ENCODE measurements around the gene UBE2QL1. TPM values are rescaled to one million over a fixed set of nuclear protein-coding genes. Genes with fewer than 3 reads are reported as not detected.

Gene UBE2QL1
- total and polyA plus RNA-seq, 4 donors = 0.43 to 3.3 (median 1.2) TPM

DNA sequence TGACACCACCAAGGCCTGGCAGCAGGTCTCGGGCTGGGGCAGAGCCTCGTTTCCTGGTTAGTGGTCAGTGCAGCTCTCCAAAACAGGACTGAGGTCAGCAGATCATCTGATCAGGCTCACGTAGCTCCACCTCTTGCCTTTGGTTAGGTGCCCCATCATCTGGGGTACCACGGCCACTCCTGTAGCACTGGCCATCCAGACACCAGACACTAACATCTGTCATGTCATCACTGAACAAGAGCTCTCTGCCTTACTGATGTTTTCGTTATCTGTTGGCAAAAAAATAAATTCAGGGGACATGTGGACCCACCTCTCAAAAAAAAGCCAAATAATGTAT is 40.4 kb upstream of the UBE2QL1 start:
- DNase-seq (no peak), ATAC-seq (ENCODE audit: low FRiP score) (no peak)
- 85 to 87% methylated on average over 5 of the region's 5 CpGs for WGBS, 2 donors
- Histone ChIP-seq H3K9me3 (ENCODE audit: control insufficient read depth, low read length) (no peaks in the 10 kb centered on the region), H3K4me3 (ENCODE audit: low read length in 2 of 2) (no peak overlapping the region), H3K27ac (ENCODE audit: low read depth in 1 of 2, low read length in 2 of 2) (no peak overlapping the region), H3K4me1 (ENCODE audit: control insufficient read depth in 1 of 2, insufficient read depth in 2 of 2, low read length in 2 of 2) (no peaks in the 10 kb centered on the region), H3K27me3 (ENCODE audit: control insufficient read depth in 1 of 2, insufficient read depth in 2 of 2, low read length in 1 of 2) (no peaks in the 10 kb centered on the region), H3K36me3 (ENCODE audit: control insufficient read depth in 1 of 2, insufficient read depth in 2 of 2, low read length in 1 of 2) (no peaks in the 10 kb centered on the region)
- intact Hi-C loops (cut with DNase I) = no loop called here

DNA sequence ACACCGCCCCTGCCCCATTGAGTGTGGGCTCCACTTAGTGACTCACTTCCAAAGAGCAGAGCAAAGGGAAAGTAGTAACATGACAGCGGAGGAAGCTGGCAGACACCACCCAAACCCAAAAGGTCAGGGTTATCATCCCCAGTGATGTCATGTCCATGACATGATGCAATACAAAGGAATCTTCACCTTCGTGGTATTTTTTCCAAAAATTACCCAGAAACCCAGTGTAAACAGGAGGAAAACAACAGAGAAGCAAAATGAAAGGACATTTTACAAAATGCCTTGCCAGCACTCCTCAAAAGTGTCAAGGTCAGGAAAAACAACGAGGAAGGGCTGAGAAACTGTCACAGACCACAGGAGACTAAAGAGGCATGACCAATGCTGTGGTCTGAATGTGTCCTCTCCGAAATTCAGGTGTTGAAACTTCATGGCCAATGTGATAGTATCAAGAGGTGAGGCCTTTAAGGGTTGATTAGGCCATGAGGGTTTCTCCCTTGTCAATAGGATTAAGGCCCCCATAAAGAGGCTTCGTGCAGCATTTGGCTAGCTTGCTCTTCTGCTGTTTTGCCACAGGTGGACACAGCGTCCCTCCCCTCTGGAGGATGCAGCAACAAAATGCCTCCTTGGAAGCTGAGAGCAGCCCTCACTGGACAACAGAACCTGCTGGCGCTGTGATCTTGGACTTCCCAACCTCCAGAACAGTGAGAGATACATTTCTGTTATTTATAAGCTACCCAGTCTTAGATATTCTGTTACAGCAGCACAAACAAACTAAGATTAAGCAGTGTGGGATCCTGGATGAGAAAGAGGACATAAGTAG is 39.8 kb upstream of the UBE2QL1 start:
- H3K4me1 ChIP-seq (ENCODE audit: control insufficient read depth in 1 of 2, insufficient read depth in 2 of 2, low read length in 2 of 2) = no peaks in the 10 kb centered on the region
- H3K27me3 ChIP-seq (ENCODE audit: control insufficient read depth in 1 of 2, insufficient read depth in 2 of 2, low read length in 1 of 2) = no peaks in the 10 kb centered on the region
- 89 to 95% methylated on average over 8 of the region's 8 CpGs for WGBS, 2 donors
- intact Hi-C loops (cut with DNase I) = no loop called here
- no peak for DNase-seq
- ATAC-seq (ENCODE audit: low FRiP score) = no peak
- no peaks in the 10 kb centered on the region for H3K36me3 ChIP-seq (ENCODE audit: control insufficient read depth in 1 of 2, insufficient read depth in 2 of 2, low read length in 1 of 2)
- H3K9me3 ChIP-seq (ENCODE audit: control insufficient read depth, low read length) = no peaks in the 10 kb centered on the region
- H3K27ac ChIP-seq (ENCODE audit: low read depth in 1 of 2, low read length in 2 of 2) = no peak overlapping the region
- no peak overlapping the region for H3K4me3 ChIP-seq (ENCODE audit: low read length in 2 of 2)

DNA sequence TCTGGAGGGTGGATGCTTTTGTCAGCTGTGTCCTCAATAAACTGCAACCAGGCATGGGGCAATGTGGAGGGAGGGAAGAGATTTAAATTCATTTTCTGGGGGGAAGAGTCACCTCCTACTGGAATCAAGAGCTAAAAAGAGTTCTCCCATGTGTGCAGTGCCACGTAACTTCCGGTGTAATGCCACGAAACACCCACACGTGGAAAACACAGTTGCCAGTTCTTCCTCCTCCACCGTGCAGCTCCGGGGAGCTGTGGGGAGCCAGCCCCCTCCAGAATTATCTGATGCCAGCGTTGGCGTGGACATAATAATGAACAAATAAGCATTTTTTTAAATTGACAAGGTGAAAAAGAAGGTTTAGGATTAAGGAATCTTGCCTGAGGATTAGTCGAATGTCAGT is 38.2 kb upstream of the UBE2QL1 start:
- no peak for DNase-seq
- Histone ChIP-seq H3K9me3 (ENCODE audit: control insufficient read depth, low read length) (no peaks in the 10 kb centered on the region), H3K4me3 (ENCODE audit: low read length in 2 of 2) (no peak overlapping the region), H3K27ac (ENCODE audit: low read depth in 1 of 2, low read length in 2 of 2) (no peak overlapping the region), H3K27me3 (ENCODE audit: control insufficient read depth in 1 of 2, insufficient read depth in 2 of 2, low read length in 1 of 2) (no peaks in the 10 kb centered on the region), H3K36me3 (ENCODE audit: control insufficient read depth in 1 of 2, insufficient read depth in 2 of 2, low read length in 1 of 2) (no peaks in the 10 kb centered on the region), H3K4me1 (ENCODE audit: control insufficient read depth in 1 of 2, insufficient read depth in 2 of 2, low read length in 2 of 2) (no peaks in the 10 kb centered on the region)
- intact Hi-C loops (cut with DNase I) = no loop called here
- 42 to 60% methylated on average over 9 of the region's 9 CpGs for WGBS, 2 donors
- ATAC-seq (ENCODE audit: low FRiP score) = no peak

DNA sequence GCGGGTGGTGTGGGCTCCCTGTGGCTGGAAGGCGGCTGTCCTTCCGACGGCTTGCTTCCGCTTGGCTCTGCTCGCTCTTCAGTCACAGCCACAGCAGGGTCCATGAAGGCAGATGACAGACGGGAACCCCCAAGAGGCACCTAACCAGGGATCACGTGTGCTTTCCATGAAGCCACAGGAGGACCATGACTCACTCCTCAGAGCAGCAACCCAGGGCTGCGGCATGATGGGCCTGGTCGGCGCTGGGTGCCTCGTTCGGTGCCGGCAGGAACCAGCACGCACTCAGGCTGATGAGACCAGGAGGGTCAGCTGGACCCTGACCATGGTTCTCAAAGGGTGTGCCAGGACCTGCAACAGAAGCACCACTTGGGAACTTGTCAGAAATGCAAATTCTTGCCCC is 37.5 kb upstream of the UBE2QL1 start:
- intact Hi-C loops (cut with DNase I) = no loop called here
- Histone ChIP-seq H3K9me3 (ENCODE audit: control insufficient read depth, low read length) (no peaks in the 10 kb centered on the region), H3K4me1 (ENCODE audit: control insufficient read depth in 1 of 2, insufficient read depth in 2 of 2, low read length in 2 of 2) (no peaks in the 10 kb centered on the region), H3K36me3 (ENCODE audit: control insufficient read depth in 1 of 2, insufficient read depth in 2 of 2, low read length in 1 of 2) (no peaks in the 10 kb centered on the region), H3K27me3 (ENCODE audit: control insufficient read depth in 1 of 2, insufficient read depth in 2 of 2, low read length in 1 of 2) (no peaks in the 10 kb centered on the region), H3K4me3 (ENCODE audit: low read length in 2 of 2) (no peak overlapping the region), H3K27ac (ENCODE audit: low read depth in 1 of 2, low read length in 2 of 2) (no peak overlapping the region)
- WGBS, 2 donors = 25 to 45% methylated on average over 15 of the region's 15 CpGs
- DNase-seq (no peak), ATAC-seq (ENCODE audit: low FRiP score) (no peak)

DNA sequence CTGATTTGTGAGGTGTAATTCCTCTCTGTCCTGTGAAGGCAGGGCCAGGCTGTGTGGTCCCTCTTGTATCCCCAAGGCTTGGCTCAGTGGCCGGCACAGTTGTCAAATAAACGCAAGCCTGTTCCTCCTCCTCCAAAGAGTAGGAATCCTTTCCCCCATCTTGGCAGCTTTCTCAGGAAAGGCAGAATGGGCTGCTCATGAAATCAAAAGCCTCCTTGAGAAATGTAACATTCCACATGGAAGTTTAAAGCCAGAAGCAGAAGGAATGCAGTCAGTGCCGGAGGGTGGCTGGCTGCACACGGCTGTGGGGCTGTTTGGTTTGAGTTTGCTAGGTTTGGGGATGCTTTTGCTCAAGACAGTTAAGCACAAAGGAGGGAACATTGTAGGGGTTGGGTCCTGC is 35.8 kb upstream of the UBE2QL1 start:
- H3K36me3 ChIP-seq (ENCODE audit: control insufficient read depth in 1 of 2, insufficient read depth in 2 of 2, low read length in 1 of 2) = no peaks in the 10 kb centered on the region
- H3K9me3 ChIP-seq (ENCODE audit: control insufficient read depth, low read length) = no peaks in the 10 kb centered on the region
- no peaks in the 10 kb centered on the region for H3K27me3 ChIP-seq (ENCODE audit: control insufficient read depth in 1 of 2, insufficient read depth in 2 of 2, low read length in 1 of 2)
- H3K4me3 ChIP-seq (ENCODE audit: low read length in 2 of 2) = no peak overlapping the region
- intact Hi-C loops (cut with DNase I) = no loop called here
- no peak for DNase-seq
- no peaks in the 10 kb centered on the region for H3K4me1 ChIP-seq (ENCODE audit: control insufficient read depth in 1 of 2, insufficient read depth in 2 of 2, low read length in 2 of 2)
- H3K27ac ChIP-seq (ENCODE audit: low read depth in 1 of 2, low read length in 2 of 2) = no peak overlapping the region
- WGBS, 2 donors = 10 to 14% methylated on average over 4 of the region's 4 CpGs
- no peak for ATAC-seq (ENCODE audit: low FRiP score)

DNA sequence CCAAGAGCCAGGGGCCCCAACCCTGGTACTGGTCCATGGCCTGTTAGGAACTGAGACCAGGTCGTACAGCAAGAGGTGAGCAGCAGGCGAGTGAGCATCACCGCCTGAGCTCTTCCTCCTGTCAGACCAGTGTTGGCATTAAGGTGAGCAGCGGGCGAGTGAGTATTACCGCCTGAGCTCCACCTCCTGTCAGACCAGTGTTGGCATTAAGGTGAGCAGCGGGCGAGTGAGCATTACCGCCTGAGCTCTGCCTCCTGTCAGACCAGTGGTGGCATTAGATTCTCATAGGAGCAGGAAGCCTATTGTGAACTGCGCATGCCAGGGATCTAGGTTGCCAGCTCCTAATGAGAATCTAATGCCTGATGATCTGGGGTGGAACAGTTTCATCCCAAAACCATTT is 31.0 kb upstream of the UBE2QL1 start:
- H3K4me1 ChIP-seq (ENCODE audit: control insufficient read depth in 1 of 2, insufficient read depth in 2 of 2, low read length in 2 of 2) = peaks cover 0 to 3% of the 10 kb centered on the region in 2 donors
- intact Hi-C loops (cut with DNase I) = no loop called here
- no peak overlapping the region for H3K27ac ChIP-seq (ENCODE audit: low read depth in 1 of 2, low read length in 2 of 2)
- no peaks in the 10 kb centered on the region for H3K9me3 ChIP-seq (ENCODE audit: control insufficient read depth, low read length)
- H3K27me3 ChIP-seq (ENCODE audit: control insufficient read depth in 1 of 2, insufficient read depth in 2 of 2, low read length in 1 of 2) = no peaks in the 10 kb centered on the region
- ATAC-seq (ENCODE audit: low FRiP score) (no peak), DNase-seq (no peak)
- WGBS, 2 donors = 98% methylated on average over 10 of the region's 10 CpGs
- no peak overlapping the region for H3K4me3 ChIP-seq (ENCODE audit: low read length in 2 of 2)
- H3K36me3 ChIP-seq (ENCODE audit: control insufficient read depth in 1 of 2, insufficient read depth in 2 of 2, low read length in 1 of 2) = no peaks in the 10 kb centered on the region

DNA sequence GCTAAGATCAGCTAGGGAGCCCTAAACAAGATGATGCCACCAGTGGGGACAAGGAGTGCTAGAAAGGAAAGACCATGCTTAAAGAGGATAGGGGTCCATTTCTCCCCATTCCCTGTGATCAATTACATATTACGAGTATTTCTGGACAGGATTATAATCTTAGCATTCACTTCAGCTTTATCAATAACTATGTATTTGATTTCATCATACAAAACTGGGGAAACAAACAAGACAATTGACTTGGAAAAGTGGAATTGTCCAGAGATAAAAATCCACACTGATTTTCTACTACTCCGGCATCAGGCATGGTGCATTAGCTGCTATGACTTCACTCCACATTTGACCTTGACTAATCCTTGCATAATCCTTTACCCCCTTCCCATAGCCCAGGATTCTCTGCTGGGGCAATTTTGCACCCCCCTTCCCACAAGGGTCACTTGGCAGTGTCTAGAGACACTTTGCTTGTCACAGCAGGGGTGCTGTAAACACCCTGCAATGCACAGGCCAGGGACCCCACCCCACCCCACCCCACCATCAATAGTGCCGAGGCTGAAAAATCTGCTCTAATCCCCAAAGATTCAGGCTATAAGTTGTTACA is 29.9 kb upstream of the UBE2QL1 start:
- intact Hi-C loops (cut with DNase I) = no loop called here
- H3K27ac ChIP-seq (ENCODE audit: low read depth in 1 of 2, low read length in 2 of 2) = no peak overlapping the region
- H3K4me1 ChIP-seq (ENCODE audit: control insufficient read depth in 1 of 2, insufficient read depth in 2 of 2, low read length in 2 of 2) = peaks cover 0 to 3% of the 10 kb centered on the region in 2 donors
- 61 to 62% methylated on average over 3 of the region's 3 CpGs for WGBS, 2 donors
- no peak overlapping the region for H3K4me3 ChIP-seq (ENCODE audit: low read length in 2 of 2)
- H3K27me3 ChIP-seq (ENCODE audit: control insufficient read depth in 1 of 2, insufficient read depth in 2 of 2, low read length in 1 of 2) = no peaks in the 10 kb centered on the region
- no peaks in the 10 kb centered on the region for H3K9me3 ChIP-seq (ENCODE audit: control insufficient read depth, low read length)
- DNase-seq (no peak), ATAC-seq (ENCODE audit: low FRiP score) (no peak)
- H3K36me3 ChIP-seq (ENCODE audit: control insufficient read depth in 1 of 2, insufficient read depth in 2 of 2, low read length in 1 of 2) = no peaks in the 10 kb centered on the region

DNA sequence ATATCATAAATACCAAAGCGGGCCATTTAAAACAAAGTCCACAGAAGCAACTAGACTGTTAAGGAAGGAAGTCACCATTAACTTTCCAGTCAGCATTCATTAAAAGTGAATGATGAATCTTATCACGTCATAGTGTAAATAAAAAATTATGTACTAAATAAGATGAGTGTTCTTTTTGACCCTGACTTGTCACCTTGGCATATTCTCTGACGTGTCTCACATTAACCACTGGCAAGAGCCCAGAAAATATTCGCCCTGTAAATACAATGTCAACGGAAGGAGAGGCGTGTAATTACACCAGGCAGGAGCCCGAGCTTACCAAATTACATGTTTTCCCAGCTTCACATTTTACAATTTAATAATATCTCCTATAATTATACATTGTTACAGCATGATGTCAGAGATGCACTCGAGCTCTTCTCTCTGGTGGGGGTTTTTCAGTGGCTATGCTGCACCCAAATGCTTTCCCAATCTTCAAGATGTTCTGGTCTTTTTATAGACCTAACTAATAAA is 29.3 kb upstream of the UBE2QL1 start:
- no peak for DNase-seq
- Histone ChIP-seq H3K4me3 (ENCODE audit: low read length in 2 of 2) (no peak overlapping the region), H3K27ac (ENCODE audit: low read depth in 1 of 2, low read length in 2 of 2) (no peak overlapping the region), H3K9me3 (ENCODE audit: control insufficient read depth, low read length) (no peaks in the 10 kb centered on the region), H3K27me3 (ENCODE audit: control insufficient read depth in 1 of 2, insufficient read depth in 2 of 2, low read length in 1 of 2) (no peaks in the 10 kb centered on the region), H3K4me1 (ENCODE audit: control insufficient read depth in 1 of 2, insufficient read depth in 2 of 2, low read length in 2 of 2) (peaks cover 0 to 3% of the 10 kb centered on the region in 2 donors), H3K36me3 (ENCODE audit: control insufficient read depth in 1 of 2, insufficient read depth in 2 of 2, low read length in 1 of 2) (no peaks in the 10 kb centered on the region)
- intact Hi-C loops (cut with DNase I) = no loop called here
- no peak for ATAC-seq (ENCODE audit: low FRiP score)
- WGBS, 2 donors = 6 to 14% methylated on average over 8 of the region's 8 CpGs
